ENCODE data around the gene CACNA2D4.

The CACNA2D4 gene

GRCh38 chr12:1927751-1928351 lies 9.4 kb upstream of the CACNA2D4 start:
- Histone ChIP-seq H3K9me3 (ENCODE audit: control insufficient read depth in 2 of 2, low read length in 2 of 2) (no peaks in the 10 kb centered on the region), H3K27ac (ENCODE audit: low read depth in 2 of 2, low read length in 2 of 2) (no peak overlapping the region), H3K9ac (ENCODE audit: low read depth in 1 of 2, low read length in 2 of 2) (no peak overlapping the region), H3K27me3 (ENCODE audit: control insufficient read depth in 2 of 2, insufficient read depth in 2 of 2, low read length in 2 of 2) (peaks cover 0 to 3% of the 10 kb centered on the region in 2 donors), H3K4me1 (ENCODE audit: control insufficient read depth in 2 of 2, insufficient read depth in 2 of 2, low read length in 2 of 2) (peaks cover 10 to 13% of the 10 kb centered on the region in 2 donors), H3K36me3 (ENCODE audit: control insufficient read depth in 2 of 2, insufficient read depth in 2 of 2, low read length in 2 of 2) (no peaks in the 10 kb centered on the region), H3K4me3 (ENCODE audit: low read length in 2 of 2) (no peak overlapping the region)

- Histone ChIP-seq H3K27ac (ENCODE audit: low read depth in 2 of 2, low read length in 2 of 2) (no peak overlapping the region), H3K36me3 (ENCODE audit: control insufficient read depth in 2 of 2, insufficient read depth in 2 of 2, low read length in 2 of 2) (no peaks in the 10 kb centered on the region), H3K4me1 (ENCODE audit: control insufficient read depth in 2 of 2, insufficient read depth in 2 of 2, low read length in 2 of 2) (peaks cover 4 to 7% of the 10 kb centered on the region in 2 donors), H3K4me3 (ENCODE audit: low read length in 2 of 2) (no peak overlapping the region), H3K27me3 (ENCODE audit: control insufficient read depth in 2 of 2, insufficient read depth in 2 of 2, low read length in 2 of 2) (peaks cover 0 to 3% of the 10 kb centered on the region in 2 donors), H3K9ac (ENCODE audit: low read depth in 1 of 2, low read length in 2 of 2) (no peak overlapping the region), H3K9me3 (ENCODE audit: control insufficient read depth in 2 of 2, low read length in 2 of 2) (no peaks in the 10 kb centered on the region)
Observed at GRCh38 chr12:1927051-1927680, 8.7 kb upstream of the CACNA2D4 start.

GRCh38 chr12:1926251-1926657 lies 7.8 kb upstream of the CACNA2D4 start:
- H3K36me3 ChIP-seq (ENCODE audit: control insufficient read depth in 2 of 2, insufficient read depth in 2 of 2, low read length in 2 of 2), result no peaks in the 10 kb centered on the region
- peaks cover 0 to 3% of the 10 kb centered on the region in 2 donors for H3K27me3 ChIP-seq (ENCODE audit: control insufficient read depth in 2 of 2, insufficient read depth in 2 of 2, low read length in 2 of 2)
- no peak overlapping the region for H3K4me3 ChIP-seq (ENCODE audit: low read length in 2 of 2)
- peaks cover 0 to 6% of the 10 kb centered on the region in 2 donors for H3K4me1 ChIP-seq (ENCODE audit: control insufficient read depth in 2 of 2, insufficient read depth in 2 of 2, low read length in 2 of 2)
- H3K27ac ChIP-seq (ENCODE audit: low read depth in 2 of 2, low read length in 2 of 2), result no peak overlapping the region
- no peak overlapping the region for H3K9ac ChIP-seq (ENCODE audit: low read depth in 1 of 2, low read length in 2 of 2)
- no peaks in the 10 kb centered on the region for H3K9me3 ChIP-seq (ENCODE audit: control insufficient read depth in 2 of 2, low read length in 2 of 2)

- Histone ChIP-seq H3K4me3 (ENCODE audit: low read length in 2 of 2) (no peak overlapping the region), H3K4me1 (ENCODE audit: control insufficient read depth in 2 of 2, insufficient read depth in 2 of 2, low read length in 2 of 2) (peaks cover 0 to 6% of the 10 kb centered on the region in 2 donors), H3K27me3 (ENCODE audit: control insufficient read depth in 2 of 2, insufficient read depth in 2 of 2, low read length in 2 of 2) (peaks cover 0 to 2% of the 10 kb centered on the region in 2 donors), H3K9ac (ENCODE audit: low read depth in 1 of 2, low read length in 2 of 2) (no peak overlapping the region), H3K27ac (ENCODE audit: low read depth in 2 of 2, low read length in 2 of 2) (no peak overlapping the region), H3K36me3 (ENCODE audit: control insufficient read depth in 2 of 2, insufficient read depth in 2 of 2, low read length in 2 of 2) (no peaks in the 10 kb centered on the region), H3K9me3 (ENCODE audit: control insufficient read depth in 2 of 2, low read length in 2 of 2) (no peaks in the 10 kb centered on the region)
Observed at GRCh38 chr12:1925684-1926006, 7.2 kb upstream of the CACNA2D4 start.

GRCh38 chr12:1924996-1925683 lies 6.7 kb upstream of the CACNA2D4 start:
- H3K36me3 ChIP-seq (ENCODE audit: control insufficient read depth in 2 of 2, insufficient read depth in 2 of 2, low read length in 2 of 2), result no peaks in the 10 kb centered on the region
- no peak overlapping the region for H3K9ac ChIP-seq (ENCODE audit: low read depth in 1 of 2, low read length in 2 of 2)
- H3K4me3 ChIP-seq (ENCODE audit: low read length in 2 of 2), result no peak overlapping the region
- H3K27me3 ChIP-seq (ENCODE audit: control insufficient read depth in 2 of 2, insufficient read depth in 2 of 2, low read length in 2 of 2), result peaks cover 0 to 2% of the 10 kb centered on the region in 2 donors
- H3K4me1 ChIP-seq (ENCODE audit: control insufficient read depth in 2 of 2, insufficient read depth in 2 of 2, low read length in 2 of 2), result peaks cover 0 to 6% of the 10 kb centered on the region in 2 donors
- H3K9me3 ChIP-seq (ENCODE audit: control insufficient read depth in 2 of 2, low read length in 2 of 2), result no peaks in the 10 kb centered on the region
- H3K27ac ChIP-seq (ENCODE audit: low read depth in 2 of 2, low read length in 2 of 2), result no peak overlapping the region

GRCh38 chr12:1922985-1923384 lies 4.5 kb upstream of the CACNA2D4 start:
- H3K36me3 ChIP-seq (ENCODE audit: control insufficient read depth in 2 of 2, insufficient read depth in 2 of 2, low read length in 2 of 2), result no peaks in the 10 kb centered on the region
- H3K9me3 ChIP-seq (ENCODE audit: control insufficient read depth in 2 of 2, low read length in 2 of 2), result no peaks in the 10 kb centered on the region
- H3K9ac ChIP-seq (ENCODE audit: low read depth in 1 of 2, low read length in 2 of 2), result no peak overlapping the region
- H3K4me1 ChIP-seq (ENCODE audit: control insufficient read depth in 2 of 2, insufficient read depth in 2 of 2, low read length in 2 of 2), result peaks cover 0 to 6% of the 10 kb centered on the region in 2 donors
- H3K27me3 ChIP-seq (ENCODE audit: control insufficient read depth in 2 of 2, insufficient read depth in 2 of 2, low read length in 2 of 2), result peaks cover 0 to 2% of the 10 kb centered on the region in 2 donors
- no peak overlapping the region for H3K27ac ChIP-seq (ENCODE audit: low read depth in 2 of 2, low read length in 2 of 2)
- H3K4me3 ChIP-seq (ENCODE audit: low read length in 2 of 2), result no peak overlapping the region

GRCh38 chr12:1922075-1922709 lies 3.7 kb upstream of the CACNA2D4 start:
- Histone ChIP-seq H3K9me3 (ENCODE audit: control insufficient read depth in 2 of 2, low read length in 2 of 2) (no peaks in the 10 kb centered on the region), H3K27ac (ENCODE audit: low read depth in 2 of 2, low read length in 2 of 2) (no peak overlapping the region), H3K9ac (ENCODE audit: low read depth in 1 of 2, low read length in 2 of 2) (no peak overlapping the region), H3K36me3 (ENCODE audit: control insufficient read depth in 2 of 2, insufficient read depth in 2 of 2, low read length in 2 of 2) (no peaks in the 10 kb centered on the region), H3K4me1 (ENCODE audit: control insufficient read depth in 2 of 2, insufficient read depth in 2 of 2, low read length in 2 of 2) (peaks cover 2 to 6% of the 10 kb centered on the region in 2 donors), H3K27me3 (ENCODE audit: control insufficient read depth in 2 of 2, insufficient read depth in 2 of 2, low read length in 2 of 2) (peaks cover 0 to 2% of the 10 kb centered on the region in 2 donors), H3K4me3 (ENCODE audit: low read length in 2 of 2) (peak overlapping the region in 1 of 2 donors; percentile 61)

GRCh38 chr12:1920971-1921370 lies 2.5 kb upstream of the CACNA2D4 start:
- Histone ChIP-seq H3K9ac (ENCODE audit: low read depth in 1 of 2, low read length in 2 of 2) (no peak overlapping the region), H3K4me3 (ENCODE audit: low read length in 2 of 2) (peak overlapping the region in 1 of 2 donors; percentile 48), H3K27ac (ENCODE audit: low read depth in 2 of 2, low read length in 2 of 2) (no peak overlapping the region), H3K9me3 (ENCODE audit: control insufficient read depth in 2 of 2, low read length in 2 of 2) (no peaks in the 10 kb centered on the region), H3K4me1 (ENCODE audit: control insufficient read depth in 2 of 2, insufficient read depth in 2 of 2, low read length in 2 of 2) (peaks cover 2 to 6% of the 10 kb centered on the region in 2 donors), H3K36me3 (ENCODE audit: control insufficient read depth in 2 of 2, insufficient read depth in 2 of 2, low read length in 2 of 2) (no peaks in the 10 kb centered on the region), H3K27me3 (ENCODE audit: control insufficient read depth in 2 of 2, insufficient read depth in 2 of 2, low read length in 2 of 2) (peaks cover 0 to 2% of the 10 kb centered on the region in 2 donors)

GRCh38 chr12:1920436-1920835 lies 2.0 kb upstream of the CACNA2D4 start:
- no peaks in the 10 kb centered on the region for H3K9me3 ChIP-seq (ENCODE audit: control insufficient read depth in 2 of 2, low read length in 2 of 2)
- H3K27ac ChIP-seq (ENCODE audit: low read depth in 2 of 2, low read length in 2 of 2), result no peak overlapping the region
- no peak overlapping the region for H3K9ac ChIP-seq (ENCODE audit: low read depth in 1 of 2, low read length in 2 of 2)
- H3K4me1 ChIP-seq (ENCODE audit: control insufficient read depth in 2 of 2, insufficient read depth in 2 of 2, low read length in 2 of 2), result peaks cover 2 to 5% of the 10 kb centered on the region in 2 donors
- peaks cover 0 to 2% of the 10 kb centered on the region in 2 donors for H3K27me3 ChIP-seq (ENCODE audit: control insufficient read depth in 2 of 2, insufficient read depth in 2 of 2, low read length in 2 of 2)
- no peak overlapping the region for H3K4me3 ChIP-seq (ENCODE audit: low read length in 2 of 2)
- no peaks in the 10 kb centered on the region for H3K36me3 ChIP-seq (ENCODE audit: control insufficient read depth in 2 of 2, insufficient read depth in 2 of 2, low read length in 2 of 2)

GRCh38 chr12:1919763-1920162 lies 1.3 kb upstream of the CACNA2D4 start:
- peaks cover 2 to 3% of the 10 kb centered on the region in 2 donors for H3K4me1 ChIP-seq (ENCODE audit: control insufficient read depth in 2 of 2, insufficient read depth in 2 of 2, low read length in 2 of 2)
- no peaks in the 10 kb centered on the region for H3K36me3 ChIP-seq (ENCODE audit: control insufficient read depth in 2 of 2, insufficient read depth in 2 of 2, low read length in 2 of 2)
- peaks cover 0 to 2% of the 10 kb centered on the region in 2 donors for H3K27me3 ChIP-seq (ENCODE audit: control insufficient read depth in 2 of 2, insufficient read depth in 2 of 2, low read length in 2 of 2)
- H3K9me3 ChIP-seq (ENCODE audit: control insufficient read depth in 2 of 2, low read length in 2 of 2), result no peaks in the 10 kb centered on the region
- H3K4me3 ChIP-seq (ENCODE audit: low read length in 2 of 2), result no peak overlapping the region
- H3K27ac ChIP-seq (ENCODE audit: low read depth in 2 of 2, low read length in 2 of 2), result no peak overlapping the region
- H3K9ac ChIP-seq (ENCODE audit: low read depth in 1 of 2, low read length in 2 of 2), result no peak overlapping the region

All from mucosa of rectum (tissue), 2 donors.